COR-L47 (cell line): ENCODE results near the gene ZNF304.

ENCODE experiments used
- DNase-seq: peaks from one replicate; lab custom pipeline; 2025; lab: John Stamatoyannopoulos, UW

ZNF304 gene

DNA sequence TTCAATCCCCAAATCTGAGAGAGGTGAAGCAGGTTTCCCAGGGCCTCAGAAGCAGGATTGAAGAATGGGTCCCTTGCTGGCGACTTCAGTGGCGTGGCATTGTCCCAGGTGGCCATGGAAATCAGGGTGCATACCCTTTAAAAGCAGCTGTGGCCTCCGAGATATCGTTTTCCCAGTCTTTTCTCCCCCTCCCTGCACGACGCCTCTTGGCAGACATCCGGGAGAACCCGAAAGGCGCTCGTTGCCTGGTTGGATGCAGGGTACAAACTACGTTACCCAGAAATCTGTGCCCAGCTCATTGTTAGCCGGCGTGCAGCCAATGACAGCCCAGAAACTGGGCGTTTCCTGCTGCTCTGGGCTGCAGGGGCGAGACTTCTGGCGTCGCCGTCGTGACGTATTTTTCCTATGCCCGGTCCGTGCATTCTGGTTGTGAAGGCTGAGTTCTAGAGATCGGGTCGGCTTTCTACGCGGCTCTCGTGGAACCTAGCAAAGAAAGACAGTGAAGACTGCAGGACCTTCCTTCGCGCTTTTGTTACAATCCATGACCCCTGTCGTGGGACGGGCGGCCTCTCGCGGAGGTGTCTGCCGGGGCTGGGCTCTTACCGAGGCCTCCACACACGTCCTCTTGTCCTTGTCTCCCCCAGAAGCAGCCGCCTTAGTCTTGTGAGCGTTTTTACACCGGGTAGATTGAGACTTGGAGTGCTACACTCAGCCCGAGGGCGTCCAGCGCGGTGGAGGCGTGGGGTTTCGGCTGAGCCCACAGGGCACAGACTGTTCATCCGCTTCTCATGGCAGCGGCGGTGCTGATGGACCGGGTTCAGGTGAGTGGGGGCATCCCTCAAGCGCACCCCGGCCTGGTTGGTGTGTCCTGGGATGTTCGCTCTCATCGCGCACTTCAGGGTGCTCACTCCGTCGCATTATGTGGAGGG, at the start of gene ZNF304:
ZNF304 (plus strand) TSS at position 395 of the 929 bp plus-strand sequence; CDS start at position 789, 394 bp downstream.
- peak; percentile 93 for DNase-seq

DNA sequence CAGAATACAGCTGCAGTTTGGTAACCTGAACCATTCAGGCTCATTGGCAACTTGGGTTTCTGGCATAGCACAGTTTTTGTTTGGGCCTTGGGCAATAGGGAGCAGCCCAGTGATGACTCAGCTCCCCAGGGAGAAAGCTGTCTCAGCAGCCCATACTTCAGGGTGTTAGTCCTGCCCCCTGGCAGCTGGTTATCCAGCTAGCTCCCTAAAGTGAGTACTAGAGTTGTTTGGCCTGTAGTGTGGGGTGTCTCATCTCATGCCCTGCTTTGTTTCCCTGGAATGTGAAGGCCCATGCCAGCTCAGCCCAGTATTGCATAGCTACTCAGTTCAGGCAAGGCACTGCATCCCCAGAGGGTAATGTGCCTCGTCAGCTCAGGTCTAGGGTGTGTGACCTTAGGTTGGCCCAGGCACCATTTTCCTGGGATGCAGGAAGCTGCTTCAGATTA, 49.0 kb upstream of the ZNF304 start:
- no peak for DNase-seq

DNA sequence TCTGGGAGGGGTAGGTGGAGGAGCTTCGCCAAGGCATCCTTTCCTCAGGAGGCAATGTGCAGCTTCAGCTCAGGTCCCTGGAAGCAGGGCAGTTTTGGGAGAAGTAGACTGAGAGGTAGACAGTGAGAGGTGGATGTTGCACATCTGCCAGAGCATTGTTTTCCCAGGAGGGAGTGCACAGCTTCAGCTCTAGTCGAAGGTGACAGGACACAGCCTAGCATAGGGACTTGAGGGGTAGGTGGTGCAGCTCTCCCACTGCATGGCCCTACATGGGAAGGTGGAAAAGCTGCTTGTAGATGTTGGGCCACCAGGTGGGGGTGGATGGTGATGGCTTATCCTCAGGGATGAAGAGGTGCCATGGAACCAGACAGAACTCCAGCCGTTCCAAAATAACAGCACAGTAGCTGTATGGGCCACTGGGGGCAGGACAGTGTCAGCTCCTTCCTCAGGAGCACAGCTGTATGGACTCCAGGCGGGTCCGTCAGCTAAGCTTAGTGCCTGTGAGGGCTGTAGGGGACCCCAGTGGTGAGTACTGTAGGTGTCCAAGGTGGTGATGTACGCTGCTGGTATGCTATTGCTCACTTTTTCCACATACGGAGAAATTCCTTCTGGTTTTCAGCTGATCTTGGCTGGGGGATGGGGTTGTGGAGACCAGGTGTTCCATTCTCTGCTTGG, 48.2 kb upstream of the ZNF304 start:
- no peak for DNase-seq

DNA sequence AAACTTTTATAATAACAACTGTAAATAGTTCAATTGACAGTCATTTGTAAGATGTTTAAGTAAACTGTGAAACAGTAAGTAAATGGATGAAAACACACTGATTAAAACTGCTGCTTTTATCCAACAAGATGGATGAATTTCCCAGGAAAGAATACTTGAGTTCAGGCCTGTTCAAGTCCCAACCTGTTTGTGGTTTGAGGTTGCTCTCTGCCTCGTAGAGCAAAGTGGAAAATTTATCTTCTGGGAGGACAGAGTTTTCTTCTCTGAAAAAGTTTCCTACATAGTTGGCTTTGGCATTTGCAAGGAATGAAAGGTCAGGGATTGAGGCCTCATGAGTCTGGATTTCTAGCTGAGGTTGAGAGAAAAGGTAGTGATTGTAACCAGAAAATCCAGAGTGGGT, 46.0 kb upstream of the ZNF304 start:
- no peak for DNase-seq

GRCh38 chr19:57308514-57308913, 42.6 kb upstream of the ZNF304 start:
- DNase-seq, result no peak

DNA sequence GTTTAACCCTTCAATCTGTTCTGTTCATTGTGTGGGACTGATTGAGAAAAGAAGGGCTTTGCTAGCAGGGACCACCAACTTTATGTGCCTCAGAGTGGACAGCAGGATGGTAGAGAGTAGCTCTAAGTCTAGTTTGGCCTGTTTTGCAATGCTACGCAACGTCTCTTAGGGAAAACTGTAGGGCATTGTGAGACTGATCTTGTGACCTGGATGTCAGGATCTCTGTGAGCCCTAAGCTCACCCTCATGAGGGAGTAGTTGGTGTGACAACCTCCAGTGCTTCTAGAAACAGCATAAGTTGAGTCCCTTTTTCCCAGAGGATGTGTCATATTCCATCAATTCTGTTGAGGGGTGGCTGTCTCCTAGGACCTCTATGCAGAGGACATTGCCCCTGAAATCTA, 40.3 kb upstream of the ZNF304 start:
- no peak for DNase-seq

- no peak for DNase-seq
Observed at GRCh38 chr19:57314146-57314545, 36.9 kb upstream of the ZNF304 start.

- no peak for DNase-seq
Observed at GRCh38 chr19:57317503-57317902, 33.6 kb upstream of the ZNF304 start.

- no peak for DNase-seq
Observed at GRCh38 chr19:57319869-57320179, 31.2 kb upstream of the ZNF304 start.

DNA sequence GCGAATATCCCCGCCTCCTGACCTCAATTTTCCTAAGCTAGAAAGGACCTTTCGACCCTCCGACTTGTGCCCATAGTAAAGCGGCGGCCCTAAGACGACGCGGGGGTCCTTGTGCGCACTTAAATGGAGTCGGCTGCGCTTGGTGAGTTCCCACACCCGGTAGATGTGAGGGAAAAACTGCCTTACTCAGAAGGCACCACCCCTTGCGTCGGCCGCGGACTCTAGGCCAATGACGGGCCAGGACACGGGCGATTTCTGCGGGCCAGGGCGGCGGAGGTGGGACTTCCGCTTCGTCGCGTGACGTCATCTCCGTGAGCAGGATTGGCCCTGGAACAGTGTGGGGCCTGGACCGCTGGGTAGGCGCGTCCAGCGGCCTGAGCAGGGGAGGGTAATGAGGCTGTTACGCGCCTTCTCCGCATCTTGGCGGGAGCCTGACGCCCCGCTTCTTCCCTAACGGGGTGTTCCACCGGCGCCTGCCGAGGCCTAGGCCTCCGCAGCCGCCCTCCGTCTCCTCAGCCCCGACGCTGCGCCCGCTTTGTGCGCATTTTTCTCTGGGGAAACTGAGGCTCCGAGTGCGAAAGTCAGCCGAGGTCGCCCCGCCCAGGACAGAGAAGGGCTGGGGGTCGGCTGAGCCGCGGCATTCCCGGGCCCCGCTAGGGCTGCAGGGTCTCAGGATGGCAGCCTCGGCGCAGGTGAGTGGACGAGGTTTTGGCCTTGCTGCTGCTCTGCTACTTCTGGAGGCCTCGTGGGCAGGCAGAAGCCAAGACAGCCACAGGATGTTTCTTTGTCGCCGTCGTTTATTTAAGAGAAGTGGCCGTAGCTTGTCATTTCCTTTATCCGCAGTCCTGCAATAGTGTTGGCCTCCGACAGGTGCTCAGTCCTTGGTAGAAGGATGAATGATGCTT, 30.6 kb upstream of the ZNF304 start, which contains the start of gene ZNF543:
ZNF543 (plus strand) TSS at position 293 of the 905 bp plus-strand sequence; CDS start at position 675, 382 bp downstream.
- peak; percentile 96 for DNase-seq

DNA sequence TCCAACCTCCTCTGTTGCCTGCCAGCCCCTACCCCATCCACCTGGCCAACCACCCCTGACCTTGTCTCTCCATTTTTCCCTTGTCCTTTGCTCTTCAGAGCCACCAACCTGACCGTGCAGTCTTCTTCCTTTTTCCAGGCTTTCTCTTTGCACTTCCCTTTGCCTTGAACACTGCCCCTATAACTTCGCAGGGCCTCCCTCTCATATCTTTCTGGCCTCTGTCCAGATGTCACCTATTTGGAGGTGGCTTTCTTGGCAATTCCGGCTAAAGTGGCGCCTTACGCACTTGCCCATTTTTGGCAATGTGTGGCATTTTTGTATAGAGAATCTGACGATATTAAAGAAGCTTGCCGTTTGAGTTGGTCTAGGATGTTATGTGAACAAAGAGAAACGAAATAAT, 30.0 kb upstream of the ZNF304 start:
- DNase-seq, result no peak

DNA sequence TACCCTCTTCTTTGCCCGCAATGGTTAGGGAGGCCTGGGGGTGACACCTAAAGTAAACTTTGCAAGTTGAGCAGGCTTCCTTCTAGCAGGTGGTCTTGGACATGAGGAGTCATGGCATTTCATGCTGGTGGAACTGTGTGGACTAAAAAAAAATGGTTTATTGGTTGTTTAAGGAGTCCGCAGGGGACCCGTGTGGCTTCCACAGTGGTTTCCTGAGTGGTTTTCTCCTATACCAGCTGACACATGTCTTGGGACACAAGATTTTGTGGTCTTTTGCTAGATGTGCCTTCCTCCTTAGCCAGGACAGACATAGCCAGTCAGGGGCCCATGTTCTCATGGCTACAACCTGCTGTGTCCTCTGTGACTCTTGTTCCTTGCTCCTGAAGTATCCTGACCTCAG, 29.3 kb upstream of the ZNF304 start:
- DNase-seq, result no peak

- no peak for DNase-seq
Observed at GRCh38 chr19:57324992-57325391, 26.1 kb upstream of the ZNF304 start.

DNA sequence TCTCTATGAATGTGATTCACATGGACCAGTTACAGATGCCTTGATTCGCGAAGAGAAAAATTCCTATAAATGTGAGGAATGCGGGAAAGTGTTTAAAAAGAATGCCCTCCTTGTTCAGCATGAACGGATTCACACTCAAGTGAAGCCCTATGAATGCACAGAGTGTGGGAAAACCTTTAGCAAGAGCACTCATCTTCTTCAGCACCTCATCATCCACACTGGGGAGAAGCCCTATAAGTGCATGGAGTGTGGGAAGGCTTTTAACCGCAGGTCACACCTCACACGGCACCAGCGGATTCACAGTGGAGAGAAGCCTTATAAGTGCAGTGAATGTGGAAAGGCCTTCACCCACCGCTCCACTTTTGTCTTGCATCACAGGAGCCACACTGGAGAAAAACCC, 23.1 kb upstream of the ZNF304 start:
- DNase-seq, result no peak

GRCh38 chr19:57334191-57334590, 16.9 kb upstream of the ZNF304 start:
- no peak for DNase-seq

DNA sequence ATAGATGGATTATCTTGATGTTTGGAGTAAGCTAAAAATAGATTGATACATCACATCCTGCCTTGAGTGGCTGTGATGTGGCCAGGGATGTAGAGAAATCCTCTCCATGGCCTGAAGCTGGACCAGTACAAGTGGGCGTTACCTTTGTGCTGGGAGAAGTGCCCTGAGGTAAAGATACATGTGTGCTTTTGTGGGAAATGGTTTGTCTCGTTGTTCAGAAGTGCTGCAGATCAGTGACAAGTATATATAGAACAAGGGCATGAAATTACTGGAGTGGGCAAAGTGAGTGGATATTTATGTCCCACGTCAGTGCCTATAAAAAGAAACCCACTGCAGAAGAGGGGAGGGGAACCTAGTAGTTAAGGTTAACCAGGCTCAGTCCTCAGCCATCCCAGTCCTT, 12.2 kb upstream of the ZNF304 start:
- no peak for DNase-seq

- DNase-seq, result no peak
Observed at GRCh38 chr19:57342582-57342981, 8.5 kb upstream of the ZNF304 start.

GRCh38 chr19:57348136-57348535, 2.9 kb upstream of the ZNF304 start:
- no peak for DNase-seq

DNA sequence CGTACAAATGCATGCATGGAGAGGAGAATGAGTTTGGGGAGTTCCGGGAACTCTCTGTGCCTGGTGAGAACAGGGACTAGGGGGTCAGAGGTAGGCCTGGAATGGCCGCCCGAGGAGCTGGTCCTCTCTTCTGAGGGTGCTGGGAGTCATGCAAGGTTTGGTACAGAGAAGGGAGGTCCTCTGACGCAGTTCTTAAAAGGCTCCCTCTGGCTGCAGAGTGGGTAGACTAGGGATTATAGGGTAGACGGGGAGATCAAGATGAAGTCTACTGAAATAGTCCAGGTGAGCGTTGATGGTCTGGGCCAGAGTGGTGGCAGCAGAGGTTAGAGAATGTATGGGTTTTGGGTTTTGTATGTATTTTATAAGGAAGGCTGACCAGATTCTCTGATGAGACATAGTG, 796 bp downstream of the ZNF304 start:
- no peak for DNase-seq

GRCh38 chr19:57355916-57356315, 4.8 kb downstream of the ZNF304 start:
- DNase-seq, result no peak

DNA sequence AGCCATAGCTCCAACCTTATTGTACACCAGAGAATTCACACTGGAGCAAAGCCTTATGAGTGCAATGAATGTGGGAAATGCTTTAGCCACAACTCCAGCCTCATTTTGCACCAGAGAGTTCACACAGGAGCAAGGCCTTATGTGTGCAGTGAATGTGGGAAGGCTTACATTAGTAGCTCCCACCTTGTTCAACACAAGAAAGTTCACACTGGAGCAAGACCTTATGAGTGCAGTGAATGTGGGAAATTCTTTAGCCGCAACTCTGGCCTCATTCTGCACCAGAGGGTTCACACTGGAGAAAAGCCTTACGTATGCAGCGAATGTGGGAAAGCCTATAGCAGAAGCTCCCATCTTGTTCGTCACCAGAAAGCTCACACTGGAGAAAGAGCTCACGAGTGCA, 6.3 kb downstream of the ZNF304 start:
- no peak for DNase-seq

GRCh38 chr19:57359300-57359699, 8.2 kb downstream of the ZNF304 start:
- no peak for DNase-seq
